PC-3 (cell line): Measurements from ENCODE around the gene LTA. TPM values are rescaled to one million over a fixed set of nuclear protein-coding genes. Genes with fewer than 3 reads are reported as not detected.

Experiments
- ATAC-seq: fragments of 200-7000 bp; cut with Tn5 transposase; 2 replicates; pipeline ENCODE4 v1.9.1; 2020; ENCODE audit warnings: mild to moderate bottlenecking, moderate library complexity
- BruUV-seq: library from RNA; stranded (reverse); fragments of 400-500 nt; replicated peaks from 2 replicates; lab custom pipeline; 2021; lab: Mats Ljungman, UMichigan
- CTCF ChIA-PET: fragments of 300-600 bp; sonication (Branson Sonifier 250); formaldehyde crosslinking; loops from one replicate; lab custom pipeline; 2022; ENCODE audit warnings: antibody characterized with exemption; lab: Charles Lee
- POLR2A ChIA-PET: fragments of 300-600 bp; sonication (Branson Sonifier 250); formaldehyde crosslinking; loops from one replicate; lab custom pipeline; 2022; ENCODE audit warnings: antibody characterized with exemption; ENCODE audit not compliant: unreplicated experiment; lab: Charles Lee
- DNase-seq: peaks from one replicate; pipeline ENCODE4 v3.0.0-alpha.2; 2015
- H2AFZ ChIP-seq: fragments of 300-600 bp; sonication (generic); 2 replicates; pipeline ENCODE4 v1.6.0; 2016; ENCODE audit warnings: antibody characterized with exemption, low read length
- H3F3A ChIP-seq: fragments of 300-600 bp; sonication (generic); one replicate; pipeline ENCODE4 v1.6.0; 2017; ENCODE audit warnings: antibody characterized with exemption, low read length, control low read depth, mild to moderate bottlenecking; ENCODE audit not compliant: unreplicated experiment
- H3K27ac ChIP-seq: fragments of 300-600 bp; sonication (generic); 2 replicates; pipeline ENCODE4 v1.5.1; 2016; ENCODE audit warnings: mild to moderate bottlenecking, low read length
- H3K27me3 ChIP-seq: fragments of 300-600 bp; sonication (generic); 2 replicates; pipeline ENCODE4 v1.6.1; 2016; ENCODE audit warnings: low read length, mixed read lengths
- H3K36me3 ChIP-seq: fragments of 300-600 bp; sonication (generic); 2 replicates; pipeline ENCODE4 v1.6.1; 2016; ENCODE audit warnings: low read depth, mixed run types, low read length, mixed read lengths
- H3K4me1 ChIP-seq: fragments of 300-600 bp; sonication (generic); 2 replicates; pipeline ENCODE4 v1.5.1; 2016; ENCODE audit warnings: low read length; ENCODE audit not compliant: insufficient read depth
- H3K4me2 ChIP-seq: fragments of 300-600 bp; sonication (generic); 2 replicates; pipeline ENCODE4 v1.6.0; 2016; ENCODE audit warnings: low read length
- H3K4me3 ChIP-seq: fragments of 300-600 bp; sonication (generic); 2 replicates; pipeline ENCODE4 v1.5.1; 2016; ENCODE audit warnings: mild to moderate bottlenecking, low read length, mixed read lengths
- H3K79me2 ChIP-seq: fragments of 300-600 bp; sonication (generic); 2 replicates; pipeline ENCODE4 v1.6.1; 2017; ENCODE audit warnings: low read length, mixed read lengths
- H3K9ac ChIP-seq: fragments of 300-600 bp; sonication (generic); 2 replicates; pipeline ENCODE4 v1.6.0; 2016; ENCODE audit warnings: mild to moderate bottlenecking, low read length
- H3K9me2 ChIP-seq: fragments of 300-600 bp; sonication (generic); replicated peaks from 2 replicates; pipeline ENCODE4 v1.6.1; 2016; ENCODE audit warnings: mixed run types, low read length, mixed read lengths
- H3K9me3 ChIP-seq: fragments of 300-600 bp; sonication (generic); 2 replicates; pipeline ENCODE4 v1.6.1; 2016; ENCODE audit warnings: low read length, mixed read lengths
- H4K20me1 ChIP-seq: fragments of 300-600 bp; sonication (generic); 2 replicates; pipeline ENCODE4 v1.6.1; 2016; ENCODE audit warnings: low read length, mixed read lengths
- EZH2 ChIP-seq: fragments of 300-600 bp; sonication (generic); IDR thresholded peaks from one replicate; pipeline ENCODE4 v1.6.1; 2017; ENCODE audit warnings: antibody characterized with exemption, mild to moderate bottlenecking, low read length; ENCODE audit not compliant: unreplicated experiment
- EZH2phosphoT487 ChIP-seq: fragments of 300-600 bp; sonication (generic); IDR thresholded peaks from 2 replicates; pipeline ENCODE4 v1.6.1; 2018; ENCODE audit warnings: mild to moderate bottlenecking, antibody characterized with exemption, low read length, borderline replicate concordance
- intact Hi-C: fragments of 100-400 bp; cut with micrococcal nuclease; formaldehyde crosslinking; loops from 2 replicates; pipeline ENCODE4 v1.9.0; 2023
- total RNA-seq: library from RNA; depleted of rRNA; stranded (reverse); fragments of >200 nt; gene quantifications from 2 replicates; pipeline ENCODE4 v1.2.3, GENCODE V29; 2014
- TF ChIP-seq, protein P1 (sequence below): fragments of 300-600 bp; sonication (generic); conservative IDR thresholded peaks from 2 replicates; pipeline ENCODE4 v1.5.1; 2017; ENCODE audit warnings: antibody characterized with exemption, low read depth, mild to moderate bottlenecking, low read length

Gene LTA
- total RNA-seq, 1 experiment from 2014 or later, result not detected

DNA sequence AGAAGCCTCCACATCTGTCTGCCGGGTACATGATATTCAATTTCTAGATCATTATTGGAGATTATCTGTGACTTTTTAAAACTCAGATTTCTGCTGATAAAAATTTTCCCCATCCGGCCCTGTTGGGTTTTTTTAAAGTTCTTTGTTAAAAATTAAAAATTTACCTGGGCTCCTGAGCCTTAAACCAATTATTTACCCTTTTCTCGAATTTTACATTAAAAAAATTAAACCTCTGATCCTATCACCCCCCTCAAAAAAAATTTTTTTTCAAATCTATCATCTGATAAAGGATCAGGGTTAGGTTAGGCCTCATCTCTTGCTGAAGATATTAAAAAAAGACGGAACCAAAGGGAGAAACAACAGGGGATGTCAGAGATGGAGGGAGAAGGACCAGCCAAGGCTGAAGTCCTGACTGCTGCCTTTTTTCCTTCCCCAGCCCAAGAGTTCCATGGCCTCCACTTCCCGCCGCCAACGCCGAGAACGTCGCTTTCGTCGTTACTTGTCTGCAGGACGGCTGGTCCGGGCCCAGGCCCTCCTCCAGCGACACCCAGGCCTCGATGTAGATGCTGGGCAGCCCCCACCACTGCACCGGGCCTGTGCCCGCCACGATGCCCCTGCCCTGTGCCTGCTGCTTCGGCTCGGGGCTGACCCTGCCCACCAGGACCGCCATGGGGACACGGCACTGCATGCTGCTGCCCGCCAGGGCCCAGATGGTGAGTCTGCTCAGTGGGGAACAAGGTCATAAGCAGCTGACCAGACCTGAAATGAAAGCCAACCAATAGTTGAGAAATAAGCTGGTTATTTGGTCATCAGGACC is 24.2 kb upstream of the LTA start:
- Histone ChIP-seq H3K9me3 (no peaks in the 10 kb centered on the region), H3K9me2 (no peaks in the 10 kb centered on the region), H3K27me3 (no peaks in the 10 kb centered on the region), H3K9ac (peak overlapping the region; percentile 97), H3K27ac (peak overlapping the region; percentile 41), H4K20me1 (no peaks in the 10 kb centered on the region), H3K79me2 (peaks cover 28% of the 10 kb centered on the region), H3K4me1 (peaks cover 18% of the 10 kb centered on the region), H3F3A (no peaks in the 10 kb centered on the region), H3K36me3 (peaks cover 8% of the 10 kb centered on the region; the same call in 1 of the 2 replicates), H3K4me2 (peak overlapping the region; percentile 96), H3K4me3 (peak overlapping the region; percentile 76), H2AFZ (peak overlapping the region; percentile 54)
- intact Hi-C loops, result loop anchor here (5.0 kb wide), 1 partner anchor 119 kb away; the partner anchor contains the start of genes CSNK2B and LY6G5B
- TF ChIP-seq EZH2 (no peak), EZH2phosphoT487 (no peak)
- TF ChIP-seq, protein P1, sequence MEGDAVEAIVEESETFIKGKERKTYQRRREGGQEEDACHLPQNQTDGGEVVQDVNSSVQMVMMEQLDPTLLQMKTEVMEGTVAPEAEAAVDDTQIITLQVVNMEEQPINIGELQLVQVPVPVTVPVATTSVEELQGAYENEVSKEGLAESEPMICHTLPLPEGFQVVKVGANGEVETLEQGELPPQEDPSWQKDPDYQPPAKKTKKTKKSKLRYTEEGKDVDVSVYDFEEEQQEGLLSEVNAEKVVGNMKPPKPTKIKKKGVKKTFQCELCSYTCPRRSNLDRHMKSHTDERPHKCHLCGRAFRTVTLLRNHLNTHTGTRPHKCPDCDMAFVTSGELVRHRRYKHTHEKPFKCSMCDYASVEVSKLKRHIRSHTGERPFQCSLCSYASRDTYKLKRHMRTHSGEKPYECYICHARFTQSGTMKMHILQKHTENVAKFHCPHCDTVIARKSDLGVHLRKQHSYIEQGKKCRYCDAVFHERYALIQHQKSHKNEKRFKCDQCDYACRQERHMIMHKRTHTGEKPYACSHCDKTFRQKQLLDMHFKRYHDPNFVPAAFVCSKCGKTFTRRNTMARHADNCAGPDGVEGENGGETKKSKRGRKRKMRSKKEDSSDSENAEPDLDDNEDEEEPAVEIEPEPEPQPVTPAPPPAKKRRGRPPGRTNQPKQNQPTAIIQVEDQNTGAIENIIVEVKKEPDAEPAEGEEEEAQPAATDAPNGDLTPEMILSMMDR, result no peak
- no peak for ATAC-seq
- CTCF ChIA-PET, result interaction anchor here (0.6 to 2.1 kb wide), 4 partner anchors 50 to 279 kb away, joined by 3 to 9 read pairs (median 4); no protein-coding TSS in a partner anchor
- TSS peak; percentile 58 for BruUV-seq
- DNase-seq, result no peak
- POLR2A ChIA-PET, result interaction anchor here (0.6 to 0.7 kb wide), 2 partner anchors 85 to 1426 kb away, joined by 3 read pairs; no protein-coding TSS in a partner anchor

DNA sequence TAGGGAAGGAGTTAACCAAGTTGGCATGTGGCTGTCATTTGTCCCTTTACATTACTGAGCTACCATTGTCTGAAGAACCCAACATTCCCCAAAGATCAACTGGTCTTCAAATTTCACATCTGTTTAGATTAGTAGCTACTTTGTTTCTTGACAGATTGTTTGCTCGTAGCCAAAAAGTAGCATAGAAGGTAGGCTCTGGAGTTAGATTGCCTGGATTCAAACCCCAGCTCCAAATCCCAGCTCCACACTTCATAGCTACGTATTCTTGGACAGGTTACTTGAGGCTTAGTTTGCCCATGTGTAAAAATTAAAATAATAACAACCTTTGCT is 23.6 kb upstream of the LTA start:
- peaks cover 14% of the 10 kb centered on the region for H3K4me1 ChIP-seq

More for the DNA sequence above, 23.6 kb upstream of the LTA start:
- no peaks in the 10 kb centered on the region for H3K9me2 ChIP-seq
- ChIA-PET POLR2A (no interaction called here), CTCF (interaction anchor here (0.9 kb wide), 1 partner anchor 50 kb away, joined by 5 read pairs; no protein-coding TSS in a partner anchor)
- H3K36me3 ChIP-seq, result peaks cover 13% of the 10 kb centered on the region
- peak overlapping the region; percentile 54 for H2AFZ ChIP-seq
- no peaks in the 10 kb centered on the region for H3K9me3 ChIP-seq
- intact Hi-C loops, result loop anchor here (5.0 kb wide), 1 partner anchor 119 kb away; the partner anchor contains the start of genes CSNK2B and LY6G5B
- H3K27me3 ChIP-seq, result no peaks in the 10 kb centered on the region
- DNase-seq, result no peak
- peak overlapping the region; percentile 76 for H3K4me3 ChIP-seq
- BruUV-seq, result no TSS peak
- TF ChIP-seq, protein P1, result no peak
- TF ChIP-seq EZH2phosphoT487 (no peak), EZH2 (no peak)
- H3K27ac ChIP-seq, result no peak overlapping the region
- H3K79me2 ChIP-seq, result peaks cover 23% of the 10 kb centered on the region
- peak overlapping the region; percentile 96 for H3K4me2 ChIP-seq
- no peak for ATAC-seq
- H3K9ac ChIP-seq, result peak overlapping the region; percentile 97
- no peaks in the 10 kb centered on the region for H4K20me1 ChIP-seq
- no peaks in the 10 kb centered on the region for H3F3A ChIP-seq
